GM12873 (cell line): ENCODE measurements around the gene CNNM1.

ENCODE experiments used
- CTCF ChIP-seq: IDR thresholded peaks from 2 replicates; pipeline ENCODE4 v1.5.1; 2012; ENCODE audit warnings: low read depth, mild to moderate bottlenecking, moderate library complexity, low read length, control low read depth; ENCODE audit not compliant: insufficient read depth; ENCODE audit errors: missing control alignments

The CNNM1 gene

GRCh38 chr10:99425204-99425603 lies 96.0 kb downstream of the CNNM1 start:
- TF ChIP-seq CTCF, result no peak

DNA sequence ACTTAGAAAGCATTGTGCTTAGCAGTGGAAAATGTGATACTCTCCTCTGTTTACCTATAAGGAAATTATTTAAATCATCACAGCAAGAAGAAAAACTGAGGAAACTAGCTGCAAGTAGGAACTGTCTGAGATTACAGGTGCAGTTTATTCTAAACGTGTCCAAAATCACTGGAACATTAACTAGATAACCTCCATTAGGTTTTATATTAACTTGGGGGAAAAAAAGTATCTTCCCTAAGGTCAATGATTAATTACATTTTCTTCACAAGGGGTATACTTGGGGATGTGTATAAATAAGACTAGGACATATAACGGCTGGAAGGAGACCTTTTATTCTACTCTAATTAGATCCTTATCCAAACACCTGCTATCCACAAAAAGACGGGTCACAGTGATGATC lies 97.5 kb downstream of the CNNM1 start:
- TF ChIP-seq CTCF, result no peak

DNA sequence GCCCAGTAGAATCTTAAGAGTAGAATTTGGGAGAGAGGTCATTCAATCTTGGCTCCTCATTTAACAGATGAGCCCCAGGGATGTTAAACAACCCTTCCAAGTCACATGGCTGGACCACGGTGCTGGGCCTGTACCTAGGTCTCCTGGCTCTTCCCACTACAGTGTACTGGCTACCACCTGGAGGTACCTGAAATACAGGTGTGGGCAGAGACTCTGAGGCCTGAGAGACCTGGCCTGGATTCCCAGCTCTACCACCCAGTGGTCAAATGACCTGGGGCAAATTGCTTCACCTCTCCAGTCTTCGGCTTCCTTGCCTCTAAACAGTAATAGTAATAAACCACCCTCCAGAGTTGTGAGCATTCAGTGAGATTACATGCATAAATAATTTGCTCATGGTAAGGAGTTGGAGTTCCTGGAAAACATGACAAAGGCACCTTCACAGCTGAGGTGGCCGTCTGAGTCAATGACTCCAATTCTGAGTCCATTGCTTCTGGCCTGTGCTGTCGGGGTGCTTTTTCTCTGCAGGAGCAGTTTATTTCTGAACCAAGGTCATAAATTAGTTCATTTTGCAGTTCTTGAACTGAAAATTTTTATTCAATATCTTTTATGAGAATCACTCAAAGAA lies 98.5 kb downstream of the CNNM1 start:
- no peak for TF ChIP-seq CTCF

GRCh38 chr10:99429517-99430095 lies 100.5 kb downstream of the CNNM1 start:
- no peak for TF ChIP-seq CTCF

GRCh38 chr10:99430116-99430450 lies 100.9 kb downstream of the CNNM1 start:
- no peak for TF ChIP-seq CTCF

- no peak for TF ChIP-seq CTCF
Measured at GRCh38 chr10:99430451-99431189, 101.5 kb downstream of the CNNM1 start, which contains the start of gene GOT1. GOT1 (minus strand) TSS chr10:99430624; CDS start chr10:99430565, 59 bp downstream.

- no peak for TF ChIP-seq CTCF
Measured at GRCh38 chr10:99431190-99431760, 102.1 kb downstream of the CNNM1 start.
